Activated CD8-positive, alpha-beta T cell treated with anti-CD3 and anti-CD28 coated beads, Interleukin-2, amount 10 ng/mL, durations not matched to agents 7 days and 5 days (primary cell): ENCODE measurements around the gene ANKFN1. TPM values are rescaled to one million over a fixed set of nuclear protein-coding genes. Genes with fewer than 3 reads are reported as not detected.

ENCODE experiments used
- ATAC-seq: fragments of 150-1000 bp; cut with Tn5 transposase; one replicate; pipeline ENCODE4 v1.10.0; 2021; ENCODE audit warnings: moderate library complexity
- CTCF ChIA-PET: fragments of 350-600 bp; sonication (Branson Sonifier 250); formaldehyde crosslinking; loops from one replicate; lab custom pipeline; 2021; ENCODE audit warnings: antibody characterized with exemption; lab: Charles Lee
- POLR2A ChIA-PET: fragments of 350-600 bp; sonication (Branson Sonifier 250); formaldehyde crosslinking; loops from one replicate; lab custom pipeline; 2021; ENCODE audit warnings: antibody characterized with exemption; lab: Charles Lee
- DNase-seq: peaks from one replicate; pipeline ENCODE4 v3.0.0-alpha.2; 2020
- H3K27ac Mint-ChIP-seq: one replicate; pipeline ENCODE4 v1.8.0; 2021; ENCODE audit warnings: mild to moderate bottlenecking, mixed read lengths
- H3K27me3 Mint-ChIP-seq: one replicate; pipeline ENCODE4 v1.8.0; 2021; ENCODE audit warnings: low read depth, mixed read lengths
- H3K36me3 Mint-ChIP-seq: one replicate; pipeline ENCODE4 v1.8.0; 2021; ENCODE audit warnings: low read depth, mixed read lengths
- H3K4me1 Mint-ChIP-seq: one replicate; pipeline ENCODE4 v1.8.0; 2021; ENCODE audit warnings: low read depth, mixed read lengths
- H3K4me3 Mint-ChIP-seq: one replicate; pipeline ENCODE4 v1.8.0; 2021; ENCODE audit warnings: mild to moderate bottlenecking, mixed read lengths
- H3K9me3 Mint-ChIP-seq: one replicate; pipeline ENCODE4 v1.8.0; 2022; ENCODE audit warnings: mixed read lengths; ENCODE audit not compliant: insufficient read depth
- total RNA-seq, 2 experiments: library from RNA; stranded (reverse); gene quantifications; one replicate each; pipeline ENCODE4 v1.2.3, GENCODE V29; 2021

ANKFN1 gene
- total RNA-seq, 2 experiments from 2014 or later: not detected

DNA sequence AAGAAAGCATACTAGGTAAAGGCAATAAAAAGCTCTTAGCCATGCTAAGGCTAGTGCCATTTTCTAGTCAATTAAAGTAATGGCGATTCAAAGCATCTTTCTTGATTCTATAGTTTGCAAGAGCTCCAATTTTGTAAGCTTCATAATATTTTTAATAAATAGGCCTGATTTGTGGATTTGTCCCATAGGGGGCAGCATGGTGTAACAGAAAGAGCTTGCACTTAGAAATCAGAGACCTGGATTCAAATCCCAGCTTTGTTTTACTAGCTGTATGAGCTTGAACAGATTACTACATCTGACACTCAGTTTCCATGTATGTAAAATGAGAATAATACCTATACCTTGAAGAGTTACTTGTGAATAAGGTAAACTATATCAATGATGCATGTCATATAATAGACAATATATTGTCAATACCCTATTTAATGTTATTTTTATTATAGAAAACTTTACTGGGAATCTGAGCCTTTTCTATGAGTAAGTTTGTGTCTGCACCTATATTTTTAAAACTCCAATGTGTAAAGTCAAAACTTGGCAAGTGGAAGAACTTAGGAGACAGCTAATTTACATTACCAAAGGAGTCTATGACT, 346.6 kb downstream of the ANKFN1 start:
- DNase-seq: no peak
- ATAC-seq: no peak
- Mint-ChIP-seq H3K9me3 (no peaks in the 10 kb centered on the region), H3K4me3 (no peak overlapping the region), H3K36me3 (no peaks in the 10 kb centered on the region), H3K4me1 (no peaks in the 10 kb centered on the region), H3K27me3 (peaks cover 11% of the 10 kb centered on the region), H3K27ac (no peak overlapping the region)
- ChIA-PET POLR2A (no interaction called here), CTCF (interaction anchor here (0.7 to 2.0 kb wide), 20 partner anchors 8 to 320 kb away, joined by 3 to 40 read pairs (median 3); partner anchors contain the start of gene NOG)

DNA sequence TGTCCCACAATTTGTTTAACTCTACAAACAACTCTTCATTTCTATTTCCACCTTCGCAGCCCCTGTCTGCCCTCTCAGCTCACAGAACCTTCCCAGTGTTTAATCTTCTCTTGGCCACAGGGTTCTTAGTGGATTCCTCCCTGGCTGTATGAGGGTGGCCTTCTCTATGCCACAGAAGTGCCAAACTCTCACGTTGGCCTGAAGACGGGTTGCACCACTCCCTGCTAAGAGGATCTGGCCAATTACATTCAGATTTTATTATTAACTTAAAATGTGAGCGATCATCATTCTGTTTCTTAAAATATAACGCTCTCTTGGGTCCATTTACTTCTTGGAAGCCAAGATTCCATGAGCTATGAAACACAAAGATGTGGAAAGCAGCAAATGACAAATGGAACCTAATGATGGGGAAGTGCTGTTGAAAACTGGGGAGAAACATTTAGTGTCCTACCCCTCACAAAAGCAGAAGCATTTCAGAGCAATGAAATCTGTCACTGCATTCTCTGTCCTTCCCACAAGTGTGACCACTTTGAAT, 348.9 kb downstream of the ANKFN1 start:
- Mint-ChIP-seq H3K4me1 (no peaks in the 10 kb centered on the region), H3K9me3 (no peaks in the 10 kb centered on the region), H3K27ac (no peak overlapping the region), H3K36me3 (no peaks in the 10 kb centered on the region), H3K4me3 (no peak overlapping the region), H3K27me3 (peaks cover 8% of the 10 kb centered on the region)
- ATAC-seq (no peak), DNase-seq (no peak)
- CTCF ChIA-PET: interaction anchor here (1.1 to 1.3 kb wide), 2 partner anchors 213 to 214 kb away, joined by 4 to 5 read pairs; no protein-coding TSS in a partner anchor
- POLR2A ChIA-PET: no interaction called here

DNA sequence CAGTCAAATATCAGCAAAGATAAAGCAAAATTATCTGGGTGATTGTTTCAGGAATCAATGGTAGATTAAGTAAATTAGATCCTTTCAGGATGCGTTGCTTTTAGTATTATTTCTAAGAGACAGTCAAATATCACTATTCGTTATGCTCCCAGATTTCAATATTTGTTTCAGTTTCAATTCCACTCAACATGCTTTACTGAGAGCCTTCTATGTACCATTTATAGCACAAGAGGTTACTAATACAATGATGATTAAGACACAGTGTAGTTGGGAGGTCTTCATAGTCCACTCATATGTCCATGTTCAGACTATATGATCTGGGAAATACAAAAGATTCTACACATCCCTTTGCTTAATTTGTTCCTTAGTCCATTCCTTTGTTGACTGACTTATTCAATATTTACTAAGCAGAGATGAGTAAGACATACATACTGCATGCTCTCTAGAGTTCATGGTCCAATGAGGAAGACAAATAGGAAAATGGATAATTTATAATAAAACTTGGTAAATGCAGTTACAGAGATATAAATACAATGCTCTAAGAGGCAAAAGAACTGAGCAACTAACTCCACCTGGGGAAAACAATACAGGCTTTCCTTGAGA, 352.0 kb downstream of the ANKFN1 start:
- no peaks in the 10 kb centered on the region for H3K36me3 Mint-ChIP-seq
- H3K27ac Mint-ChIP-seq: no peak overlapping the region
- POLR2A ChIA-PET: no interaction called here
- no peaks in the 10 kb centered on the region for H3K9me3 Mint-ChIP-seq
- CTCF ChIA-PET: no interaction called here
- H3K27me3 Mint-ChIP-seq: peaks cover 17% of the 10 kb centered on the region
- no peak for ATAC-seq
- DNase-seq: no peak
- no peak overlapping the region for H3K4me3 Mint-ChIP-seq
- no peaks in the 10 kb centered on the region for H3K4me1 Mint-ChIP-seq

DNA sequence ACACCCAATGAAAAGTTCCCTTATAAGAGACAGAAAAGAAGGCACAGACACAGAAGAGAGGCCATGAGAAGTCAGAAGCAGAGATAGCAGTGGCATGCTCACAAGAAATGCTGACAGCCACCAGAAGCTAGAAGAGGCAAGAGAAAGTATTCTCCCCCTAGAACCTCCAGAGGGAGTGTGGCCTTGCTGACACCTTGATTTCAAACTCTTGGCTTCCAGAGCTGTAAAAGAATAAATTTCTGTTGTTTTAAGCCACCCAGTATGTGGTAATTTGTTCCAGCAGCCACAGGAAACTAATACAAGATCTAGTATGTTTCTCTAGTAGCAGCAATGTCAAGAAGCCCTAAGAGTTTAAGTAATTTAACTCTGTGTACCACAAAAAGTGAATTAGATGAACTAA, 353.1 kb downstream of the ANKFN1 start:
- ATAC-seq (no peak), DNase-seq (no peak)
- Mint-ChIP-seq H3K27me3 (peaks cover 12% of the 10 kb centered on the region), H3K36me3 (no peaks in the 10 kb centered on the region), H3K9me3 (no peaks in the 10 kb centered on the region), H3K4me1 (no peaks in the 10 kb centered on the region), H3K27ac (no peak overlapping the region), H3K4me3 (no peak overlapping the region)
- CTCF ChIA-PET: no interaction called here
- POLR2A ChIA-PET: no interaction called here

DNA sequence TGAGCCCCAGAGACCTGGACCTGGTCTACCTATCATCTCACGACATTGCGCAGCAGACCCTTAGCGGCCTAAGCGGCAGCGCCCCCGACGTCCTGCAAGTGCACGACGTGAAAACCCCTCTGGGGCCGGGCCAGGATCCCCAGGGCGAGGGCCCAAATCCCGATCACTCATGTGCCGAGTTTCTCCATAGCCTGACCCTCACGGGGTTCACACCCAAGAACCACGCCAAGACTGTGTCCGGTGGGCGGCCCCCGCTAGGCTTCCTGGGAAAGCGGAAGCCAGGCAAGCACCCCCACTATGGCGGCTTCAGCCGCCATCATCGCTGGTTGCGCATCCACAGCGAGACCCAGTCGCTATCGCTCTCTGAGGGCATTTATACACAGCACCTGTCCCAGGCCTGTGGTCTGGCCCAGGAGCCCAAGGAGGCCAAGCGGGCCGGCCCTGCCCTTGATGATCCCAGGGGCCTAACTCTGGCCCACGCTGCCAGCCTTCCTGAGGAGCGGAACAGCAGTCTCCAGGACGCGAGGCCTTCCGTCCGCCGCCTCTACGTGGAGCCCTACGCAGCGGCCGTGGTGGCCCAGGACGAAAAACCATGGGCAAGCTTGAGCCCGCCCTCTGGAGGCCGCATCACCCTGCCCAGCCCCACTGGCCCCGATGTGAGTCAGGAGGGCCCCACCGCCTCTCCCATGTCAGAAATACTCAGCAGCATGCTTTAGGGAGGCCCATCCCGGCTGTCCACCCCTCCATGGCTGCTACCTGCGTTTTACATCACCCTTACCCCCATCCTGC, 357.5 kb downstream of the ANKFN1 start:
- H3K4me1 Mint-ChIP-seq: no peaks in the 10 kb centered on the region
- peaks cover 9% of the 10 kb centered on the region for H3K27me3 Mint-ChIP-seq
- no peak overlapping the region for H3K4me3 Mint-ChIP-seq
- H3K36me3 Mint-ChIP-seq: no peaks in the 10 kb centered on the region
- no peaks in the 10 kb centered on the region for H3K9me3 Mint-ChIP-seq
- H3K27ac Mint-ChIP-seq: no peak overlapping the region
- DNase-seq (no peak), ATAC-seq (no peak)
- ChIA-PET CTCF (no interaction called here), POLR2A (no interaction called here)

DNA sequence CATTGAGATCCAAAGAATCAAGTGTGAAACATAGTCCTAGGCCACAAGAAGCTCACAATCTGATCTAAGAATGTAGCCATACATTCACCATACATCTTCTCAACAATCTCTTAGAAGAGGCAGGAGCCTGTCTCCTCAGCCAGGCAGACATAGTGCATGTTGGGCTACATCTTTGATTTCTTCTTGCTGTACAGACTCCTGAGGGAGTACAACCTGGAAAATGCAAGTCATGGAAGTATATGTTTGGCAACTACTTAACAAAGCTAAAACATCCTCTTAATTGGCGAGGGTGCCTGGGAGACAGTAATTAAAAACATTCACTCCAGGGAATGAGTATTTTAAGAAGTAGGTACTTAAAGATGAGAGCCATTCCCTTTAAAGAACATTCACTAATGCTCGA, 361.0 kb downstream of the ANKFN1 start:
- ATAC-seq (no peak), DNase-seq (no peak)
- Mint-ChIP-seq H3K4me3 (no peak overlapping the region), H3K9me3 (no peaks in the 10 kb centered on the region), H3K27me3 (peaks cover 7% of the 10 kb centered on the region), H3K27ac (no peak overlapping the region), H3K4me1 (no peaks in the 10 kb centered on the region), H3K36me3 (no peaks in the 10 kb centered on the region)
- POLR2A ChIA-PET: no interaction called here
- CTCF ChIA-PET: no interaction called here

DNA sequence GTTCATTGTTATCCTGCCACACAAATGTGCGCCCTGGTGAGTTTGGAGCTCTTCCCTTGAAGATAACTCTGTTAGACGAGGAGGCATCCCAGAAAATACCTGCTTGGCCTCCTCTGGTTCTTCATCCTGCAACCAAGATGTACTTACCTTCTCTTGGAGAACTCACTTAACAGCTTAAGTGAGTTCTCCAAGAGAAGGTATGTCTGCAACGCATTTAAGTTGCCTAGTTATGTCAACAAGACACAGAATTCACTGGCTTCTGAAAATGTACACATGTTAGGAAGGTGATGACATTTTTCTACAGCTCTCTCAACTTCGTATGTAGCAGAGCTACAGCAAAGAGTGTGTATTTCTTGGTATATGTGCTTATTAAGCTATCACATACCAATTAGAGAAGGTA, 361.6 kb downstream of the ANKFN1 start:
- Mint-ChIP-seq H3K4me1 (no peaks in the 10 kb centered on the region), H3K4me3 (no peak overlapping the region), H3K27ac (no peak overlapping the region), H3K9me3 (no peaks in the 10 kb centered on the region), H3K27me3 (peaks cover 7% of the 10 kb centered on the region), H3K36me3 (no peaks in the 10 kb centered on the region)
- ATAC-seq (no peak), DNase-seq (no peak)
- ChIA-PET CTCF (interaction anchor here (0.7 kb wide), 1 partner anchor 201 kb away, joined by 3 read pairs; no protein-coding TSS in a partner anchor), POLR2A (no interaction called here)

DNA sequence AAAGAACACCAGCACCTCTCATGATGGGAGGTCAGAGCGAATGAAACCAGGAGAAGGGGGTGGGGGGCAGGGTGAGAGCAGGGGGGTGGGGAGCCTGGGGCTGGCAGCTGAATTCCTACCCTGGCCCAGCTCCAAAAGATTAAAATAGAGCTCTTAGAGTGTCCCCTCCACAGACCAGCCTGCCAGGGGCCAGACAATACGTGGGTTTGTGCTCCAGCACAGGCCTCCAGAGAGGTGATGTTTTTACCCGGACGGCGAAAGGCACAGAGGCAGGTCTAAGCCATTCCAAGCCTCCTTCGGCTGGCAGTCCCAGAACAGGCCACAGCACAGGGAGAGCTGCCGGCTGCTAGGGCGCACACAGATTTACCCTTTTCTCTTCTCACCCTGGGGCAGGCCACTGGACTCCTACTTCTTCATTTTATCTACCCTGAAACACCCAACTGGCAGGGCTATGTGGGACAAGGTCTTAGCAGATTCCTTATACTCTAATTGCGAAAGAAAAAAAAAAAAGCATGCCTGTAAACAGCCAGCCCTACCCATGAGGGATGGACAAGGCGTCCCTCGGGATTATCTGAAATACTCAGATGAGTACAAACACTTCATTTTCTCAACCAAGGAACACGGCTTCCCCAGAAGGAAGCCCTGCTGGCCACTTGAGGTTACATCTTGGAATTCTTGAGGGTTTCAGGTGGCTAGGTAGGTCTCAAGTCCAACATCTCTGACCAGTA, 368.3 kb downstream of the ANKFN1 start:
- H3K4me3 Mint-ChIP-seq: no peak overlapping the region
- DNase-seq: no peak
- H3K36me3 Mint-ChIP-seq: no peaks in the 10 kb centered on the region
- peaks cover 13% of the 10 kb centered on the region for H3K27me3 Mint-ChIP-seq
- CTCF ChIA-PET: no interaction called here
- no peaks in the 10 kb centered on the region for H3K9me3 Mint-ChIP-seq
- no peaks in the 10 kb centered on the region for H3K4me1 Mint-ChIP-seq
- H3K27ac Mint-ChIP-seq: no peak overlapping the region
- no peak for ATAC-seq
- POLR2A ChIA-PET: no interaction called here

DNA sequence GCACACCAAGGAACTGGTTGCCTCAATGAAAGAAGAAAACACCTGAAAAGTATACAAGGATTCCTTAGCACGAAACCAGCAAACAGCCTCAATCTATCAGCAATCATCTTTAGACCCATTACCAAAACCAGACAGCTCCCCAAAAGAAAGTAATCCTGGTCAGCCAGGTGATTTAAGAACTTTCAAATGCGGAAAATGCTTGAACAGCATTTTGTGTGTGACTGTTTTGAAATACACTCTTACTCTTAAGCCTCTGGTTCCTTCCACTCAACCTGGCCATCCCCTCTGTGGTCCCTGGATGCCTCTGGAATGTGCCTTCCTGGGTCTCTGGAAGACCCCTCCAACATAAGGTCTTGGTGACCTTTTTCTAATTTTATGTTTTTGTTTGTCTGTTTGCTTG, 369.8 kb downstream of the ANKFN1 start:
- H3K4me1 Mint-ChIP-seq: no peaks in the 10 kb centered on the region
- no peaks in the 10 kb centered on the region for H3K36me3 Mint-ChIP-seq
- ChIA-PET CTCF (no interaction called here), POLR2A (no interaction called here)
- peaks cover 10% of the 10 kb centered on the region for H3K27me3 Mint-ChIP-seq
- H3K4me3 Mint-ChIP-seq: no peak overlapping the region
- no peak for ATAC-seq
- H3K27ac Mint-ChIP-seq: no peak overlapping the region
- DNase-seq: no peak
- H3K9me3 Mint-ChIP-seq: no peaks in the 10 kb centered on the region

DNA sequence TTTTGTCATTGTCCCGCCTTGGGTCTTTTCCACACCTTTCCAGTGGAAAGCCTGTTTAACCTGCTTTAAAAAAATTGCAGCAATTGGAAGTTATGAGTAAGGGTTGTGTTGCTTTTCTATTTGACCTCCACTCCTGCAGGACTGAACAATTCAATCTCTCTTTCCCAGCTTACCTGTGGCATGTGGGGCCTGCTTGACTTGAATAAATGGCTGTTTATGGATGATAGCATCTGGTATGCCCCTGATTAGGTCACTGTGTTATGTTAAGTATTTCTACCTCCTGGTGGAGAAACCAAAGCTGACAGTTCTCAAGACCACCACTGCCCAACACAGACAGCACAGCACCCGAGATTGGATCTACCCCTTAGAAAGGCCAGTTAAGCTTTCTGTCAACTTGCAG, 375.4 kb downstream of the ANKFN1 start:
- H3K27ac Mint-ChIP-seq: no peak overlapping the region
- H3K4me3 Mint-ChIP-seq: no peak overlapping the region
- no peaks in the 10 kb centered on the region for H3K36me3 Mint-ChIP-seq
- no peaks in the 10 kb centered on the region for H3K9me3 Mint-ChIP-seq
- DNase-seq (no peak), ATAC-seq (no peak)
- no peaks in the 10 kb centered on the region for H3K4me1 Mint-ChIP-seq
- ChIA-PET POLR2A (no interaction called here), CTCF (no interaction called here)
- peaks cover 13% of the 10 kb centered on the region for H3K27me3 Mint-ChIP-seq

DNA sequence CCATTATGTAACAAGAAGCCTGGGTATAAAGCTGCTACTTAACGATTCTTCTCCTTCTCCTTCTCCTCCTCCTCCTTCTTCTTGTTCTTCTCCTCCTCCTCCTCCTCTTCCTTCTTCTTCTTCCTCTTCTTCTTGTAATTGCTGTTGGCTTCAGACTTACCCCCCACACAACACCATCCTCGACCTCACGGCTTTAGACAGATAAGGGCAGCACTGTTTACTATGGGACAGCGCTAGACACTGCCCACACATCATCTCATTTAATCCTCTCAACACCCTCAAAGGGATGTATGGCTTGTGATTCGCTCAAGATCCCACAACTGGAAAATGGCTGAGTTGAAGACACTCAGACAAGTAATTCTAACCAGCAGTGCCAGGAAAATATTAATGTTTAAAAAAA, 379.7 kb downstream of the ANKFN1 start:
- peaks cover 4% of the 10 kb centered on the region for H3K27me3 Mint-ChIP-seq
- no peaks in the 10 kb centered on the region for H3K9me3 Mint-ChIP-seq
- H3K4me1 Mint-ChIP-seq: no peaks in the 10 kb centered on the region
- H3K4me3 Mint-ChIP-seq: no peak overlapping the region
- ChIA-PET POLR2A (no interaction called here), CTCF (no interaction called here)
- ATAC-seq (no peak), DNase-seq (no peak)
- no peaks in the 10 kb centered on the region for H3K36me3 Mint-ChIP-seq
- H3K27ac Mint-ChIP-seq: no peak overlapping the region
